Activated CD4-positive, alpha-beta T cell treated with anti-CD3 and anti-CD28 coated beads, Interleukin-2, amount 50 U/mL, for 48 hours (primary cell): ENCODE measurements around the gene CCR6.

Experiments
- DNase-seq, 2 experiments: peaks; one replicate each; pipeline ENCODE4 v3.0.0-alpha.2; 2020

Gene CCR6

DNA sequence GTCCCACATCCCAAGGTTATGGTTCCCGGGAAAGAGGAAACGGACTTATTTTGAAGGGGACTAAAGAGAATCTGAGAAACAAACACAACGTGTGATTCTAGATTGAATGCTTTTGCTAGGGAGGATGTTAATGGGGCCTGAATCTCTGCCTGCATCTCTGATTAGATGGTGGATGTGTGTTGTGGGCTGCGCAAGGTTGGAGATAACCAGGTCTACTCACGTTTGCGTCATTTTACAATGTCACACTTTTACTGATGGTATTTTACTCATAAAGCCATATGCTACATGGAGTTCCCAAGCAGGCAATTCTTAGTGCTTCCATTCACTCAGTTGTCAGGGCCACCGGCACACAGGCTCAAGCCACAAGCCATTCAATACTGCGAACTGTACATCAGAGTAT is 23.2 kb upstream of the CCR6 start:
- DNase-seq, result no peak

DNA sequence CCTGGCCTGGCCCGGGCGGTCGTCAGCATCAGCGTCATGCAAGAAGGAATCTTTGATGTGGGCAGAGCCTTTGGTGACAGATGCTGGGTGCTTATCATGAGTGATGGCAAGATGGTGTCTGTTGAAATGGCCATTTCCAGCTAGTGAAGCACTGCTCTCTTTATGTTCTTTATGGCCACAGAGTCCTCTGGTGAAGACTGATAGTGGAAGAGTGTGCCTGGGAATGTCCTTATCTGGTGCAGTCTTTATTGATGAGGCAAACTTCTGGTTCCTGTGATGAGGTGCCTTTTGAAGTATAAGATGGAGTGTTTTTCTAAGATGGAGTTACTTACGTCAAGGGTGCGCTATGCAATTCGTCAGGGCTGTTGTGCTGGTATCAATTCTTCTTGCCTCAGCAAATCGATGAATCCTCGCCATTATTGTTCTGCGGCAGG is 22.6 kb upstream of the CCR6 start:
- DNase-seq, result no peak

DNA sequence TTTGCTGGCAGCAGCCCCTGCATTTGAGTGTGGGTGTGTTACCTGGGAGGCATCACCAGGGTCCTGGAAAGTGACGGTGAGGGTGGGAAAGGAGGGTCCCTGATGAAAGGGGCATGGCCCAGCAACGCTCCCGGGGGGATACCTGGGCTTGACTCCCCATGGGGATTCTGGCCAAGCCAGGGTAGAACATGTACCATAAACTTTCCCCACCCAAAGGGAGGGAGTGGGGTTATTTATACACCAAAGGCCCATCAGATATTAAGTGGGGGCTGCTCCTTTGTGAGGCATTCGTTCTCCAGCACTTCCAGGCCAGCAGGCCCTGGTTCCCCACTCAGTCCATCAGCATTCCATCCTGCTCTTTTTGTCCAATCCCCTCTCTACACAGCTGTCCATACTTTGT is 20.6 kb upstream of the CCR6 start:
- no peak for DNase-seq

DNA sequence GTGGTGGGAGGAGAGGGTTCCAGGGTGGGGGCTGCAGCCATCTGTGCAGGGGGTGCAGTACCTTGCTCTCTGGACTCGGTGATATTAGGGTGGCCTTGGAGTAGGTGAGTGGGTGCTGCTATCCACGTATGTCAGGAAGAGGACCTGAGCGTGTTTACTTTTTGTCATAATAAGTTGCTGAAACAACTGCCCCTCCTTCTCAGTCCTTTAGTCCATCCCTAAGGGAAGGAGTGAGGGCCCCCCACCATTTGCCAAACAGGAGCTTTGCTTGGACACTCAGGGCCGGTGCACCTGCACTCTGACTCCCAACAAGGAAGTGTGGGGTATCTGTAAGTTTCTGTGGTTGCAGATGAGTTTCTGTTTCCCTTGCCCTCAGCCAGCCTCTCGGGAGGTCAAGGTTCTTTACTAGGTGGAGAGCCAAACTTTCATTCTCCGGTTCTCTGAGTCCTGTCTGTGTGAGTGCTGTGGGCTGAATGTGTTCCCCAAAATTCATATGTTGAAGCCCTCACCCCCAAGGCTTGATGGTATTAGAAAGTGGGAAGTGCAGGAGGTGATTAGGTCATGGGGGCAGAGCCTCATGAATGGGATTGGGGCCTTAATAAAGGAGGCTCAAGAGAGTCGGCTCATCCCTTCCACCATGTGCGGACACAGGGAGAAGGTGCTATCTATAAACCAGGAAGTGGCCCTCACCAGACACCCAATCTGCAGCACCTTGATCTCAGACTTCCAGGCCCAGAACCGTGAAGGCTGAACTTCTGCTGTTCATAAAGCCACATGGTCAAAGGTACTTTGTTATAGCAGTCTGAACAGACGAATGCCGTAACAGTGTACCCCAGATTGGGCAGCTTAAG is 19.6 kb upstream of the CCR6 start:
- DNase-seq, result no peak

DNA sequence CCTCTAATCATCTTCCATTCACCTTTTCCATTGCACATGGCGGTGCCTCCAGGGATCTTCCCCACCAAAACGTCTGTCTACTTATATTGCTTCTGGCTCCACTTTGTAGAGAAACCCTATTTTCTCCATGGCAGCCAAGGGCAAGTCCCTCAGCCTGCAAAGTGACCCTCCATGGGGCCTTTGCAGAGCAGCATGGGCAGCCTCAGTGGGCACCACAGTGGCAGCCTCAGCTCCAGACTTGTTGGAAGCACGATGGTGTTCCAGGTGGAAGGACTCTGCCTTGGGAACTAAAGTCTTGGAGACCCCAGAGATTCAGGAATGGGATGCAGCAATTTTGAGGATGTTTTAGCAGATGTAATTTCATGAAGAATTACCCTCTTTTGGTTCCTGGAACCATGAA is 18.5 kb upstream of the CCR6 start:
- no peak for DNase-seq

DNA sequence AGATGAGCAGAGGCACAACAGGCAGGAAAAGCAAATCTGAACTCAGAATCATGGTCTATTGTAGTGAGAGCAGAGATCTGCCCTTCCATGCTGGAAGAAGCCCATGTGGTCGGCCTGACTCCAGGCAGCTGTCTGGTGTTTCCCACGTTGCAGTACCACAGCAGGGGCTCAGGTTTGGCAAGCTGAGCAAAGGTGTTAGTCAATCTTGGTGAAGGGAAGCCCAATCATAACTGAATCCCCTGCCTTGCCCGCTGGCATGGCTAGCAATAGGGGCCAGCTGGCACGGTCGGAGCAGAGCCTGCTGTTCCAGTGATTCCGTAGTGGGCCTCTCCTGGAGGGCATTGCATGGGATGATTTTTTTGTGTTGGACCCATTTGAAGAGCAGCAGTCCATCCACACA is 17.8 kb upstream of the CCR6 start:
- DNase-seq, result no peak

DNA sequence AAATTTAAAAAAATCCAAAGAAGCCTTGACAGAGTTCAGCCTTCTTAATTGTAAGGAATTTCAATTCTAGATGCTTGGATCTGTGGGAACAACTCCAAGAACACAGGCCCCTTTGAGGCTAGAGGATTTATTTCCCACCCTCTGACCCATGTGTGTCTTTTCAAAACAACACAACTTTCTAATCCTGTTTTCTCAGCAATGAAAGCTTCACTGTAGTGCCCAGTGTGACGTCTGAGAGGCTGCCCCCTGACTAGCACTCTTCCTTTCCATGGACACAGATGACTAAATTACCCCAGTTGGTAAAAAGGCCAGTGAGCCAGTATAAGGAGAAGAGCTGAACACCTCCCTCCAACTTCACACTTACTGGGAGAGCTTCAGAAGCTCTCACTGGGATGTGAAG is 16.5 kb upstream of the CCR6 start:
- no peak for DNase-seq

DNA sequence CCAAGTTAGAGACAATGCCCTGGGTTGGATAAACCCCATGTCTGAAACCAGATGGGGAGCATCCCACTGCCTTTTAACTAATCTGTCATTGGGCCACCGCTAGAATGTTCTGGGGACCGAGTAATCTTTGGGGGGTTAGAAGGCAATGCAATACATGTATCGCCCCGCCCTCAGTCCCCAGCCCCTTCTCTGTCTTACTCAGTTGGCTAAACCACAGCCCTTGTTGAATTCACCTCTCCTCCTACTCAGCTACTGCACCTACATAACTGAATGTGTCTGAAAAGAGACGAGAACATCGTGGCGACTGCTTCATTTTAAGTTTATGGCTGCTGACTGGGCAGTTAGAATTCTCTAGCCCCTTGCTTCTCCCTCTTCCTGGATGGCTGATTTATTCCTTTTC is 15.1 kb upstream of the CCR6 start:
- DNase-seq, result no peak

DNA sequence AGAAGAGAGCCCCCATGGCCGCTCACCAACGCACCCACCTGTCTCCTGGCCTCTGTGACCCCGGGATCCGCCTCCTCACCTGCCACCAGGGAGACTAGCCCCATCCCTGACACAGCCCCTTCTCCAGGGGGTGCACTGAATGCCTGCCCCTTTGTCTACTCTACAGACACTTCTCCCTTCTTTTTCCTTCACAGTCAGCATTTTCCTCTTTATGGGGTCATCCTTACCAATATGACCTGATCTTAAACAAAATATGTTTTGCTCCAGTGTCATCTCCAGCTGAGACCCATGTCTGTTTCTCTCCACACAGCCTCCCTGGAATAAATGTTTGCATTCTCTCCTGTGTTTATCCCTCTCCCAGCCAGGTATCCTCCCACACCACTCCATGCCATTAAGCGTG is 14.6 kb upstream of the CCR6 start:
- no peak for DNase-seq

DNA sequence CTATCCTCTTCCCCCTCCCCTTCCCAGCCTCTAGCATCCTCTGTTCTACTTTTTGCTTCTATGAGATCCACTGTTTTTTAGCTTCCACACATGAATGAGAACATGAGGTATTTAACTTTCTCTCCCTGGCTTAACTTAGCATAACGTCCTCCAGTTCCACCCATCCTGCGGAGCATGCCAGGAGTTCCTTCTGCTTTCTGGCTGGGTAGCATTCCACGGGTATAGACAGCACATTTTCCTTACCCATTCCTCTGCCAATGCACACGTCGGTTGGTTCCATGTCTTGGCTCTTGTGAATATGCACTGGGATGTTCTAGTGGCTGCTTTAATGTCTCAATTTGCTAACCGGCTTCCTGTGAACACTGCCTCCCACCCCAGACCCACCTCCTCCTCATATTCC is 13.2 kb upstream of the CCR6 start:
- no peak for DNase-seq

DNA sequence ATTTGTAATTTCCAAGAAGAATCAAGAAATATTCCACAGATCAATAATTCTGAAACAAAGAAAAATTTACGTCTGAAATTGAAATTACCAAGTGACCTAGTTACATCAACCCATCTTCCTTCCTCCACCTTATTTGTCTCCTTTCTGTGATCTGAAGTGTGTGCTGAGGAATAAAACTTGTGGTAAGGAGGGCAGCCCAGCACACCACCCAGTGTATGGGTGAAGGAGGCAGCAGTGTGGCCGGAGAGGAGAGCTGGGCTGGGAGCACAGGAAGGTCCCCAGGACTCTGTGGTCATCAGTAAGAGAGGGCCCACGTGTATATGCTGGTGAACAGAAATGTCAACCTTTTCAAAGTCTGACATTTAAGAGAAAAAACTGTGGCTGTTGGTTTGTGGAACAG is 11.3 kb upstream of the CCR6 start:
- no peak for DNase-seq

DNA sequence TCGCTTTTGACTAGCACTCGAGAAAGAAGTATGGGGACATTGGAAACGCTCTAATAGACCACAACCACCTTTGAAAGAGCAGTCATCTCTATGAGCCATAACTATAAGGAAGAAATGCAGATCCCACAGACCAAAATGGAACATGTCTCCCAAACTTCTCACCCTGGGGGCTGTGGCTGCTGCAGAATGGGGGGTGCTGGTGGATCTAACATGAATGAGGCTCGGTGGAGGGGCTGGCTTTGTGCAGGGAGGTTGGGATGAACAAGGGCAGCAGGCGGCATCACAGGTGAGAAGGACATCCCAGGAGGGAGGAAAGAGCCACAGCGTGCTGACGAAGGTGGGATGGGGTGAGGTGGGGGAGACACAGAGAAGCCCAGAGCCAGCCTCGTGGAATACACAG is 10.5 kb upstream of the CCR6 start:
- no peak for DNase-seq

DNA sequence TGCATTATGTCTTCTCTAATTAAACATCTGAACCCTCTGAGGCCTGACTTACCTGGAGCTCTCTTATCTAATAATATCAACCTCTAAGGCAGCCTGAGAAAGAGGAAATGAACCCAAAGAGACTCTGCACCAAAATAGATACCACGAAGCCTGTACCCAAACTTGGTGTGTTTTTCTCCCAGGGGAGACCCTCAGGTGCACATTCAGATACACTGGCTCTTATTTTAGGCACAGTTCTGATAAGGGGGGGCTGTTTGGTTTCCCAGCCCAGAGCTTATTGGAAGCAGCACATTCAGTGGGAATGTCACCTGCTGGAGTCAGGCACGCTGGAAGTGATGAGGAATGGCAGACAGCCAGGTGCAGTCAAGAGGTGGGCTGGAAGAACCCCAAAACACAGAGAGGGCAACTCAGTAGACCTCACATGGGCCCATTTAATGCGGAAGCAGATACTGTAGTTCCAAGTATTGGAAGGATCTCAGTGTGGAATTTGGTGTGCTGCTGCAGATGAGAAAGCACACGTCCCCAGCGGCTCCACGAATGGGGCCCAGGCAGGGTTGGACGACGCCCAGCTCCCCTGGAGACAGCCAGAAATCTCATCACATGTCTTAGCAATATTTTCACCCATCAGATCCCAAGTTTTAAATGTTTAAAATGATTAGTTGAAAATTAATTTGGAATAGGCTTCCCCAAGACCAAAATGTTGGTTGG is 9.7 kb upstream of the CCR6 start:
- DNase-seq, result no peak

DNA sequence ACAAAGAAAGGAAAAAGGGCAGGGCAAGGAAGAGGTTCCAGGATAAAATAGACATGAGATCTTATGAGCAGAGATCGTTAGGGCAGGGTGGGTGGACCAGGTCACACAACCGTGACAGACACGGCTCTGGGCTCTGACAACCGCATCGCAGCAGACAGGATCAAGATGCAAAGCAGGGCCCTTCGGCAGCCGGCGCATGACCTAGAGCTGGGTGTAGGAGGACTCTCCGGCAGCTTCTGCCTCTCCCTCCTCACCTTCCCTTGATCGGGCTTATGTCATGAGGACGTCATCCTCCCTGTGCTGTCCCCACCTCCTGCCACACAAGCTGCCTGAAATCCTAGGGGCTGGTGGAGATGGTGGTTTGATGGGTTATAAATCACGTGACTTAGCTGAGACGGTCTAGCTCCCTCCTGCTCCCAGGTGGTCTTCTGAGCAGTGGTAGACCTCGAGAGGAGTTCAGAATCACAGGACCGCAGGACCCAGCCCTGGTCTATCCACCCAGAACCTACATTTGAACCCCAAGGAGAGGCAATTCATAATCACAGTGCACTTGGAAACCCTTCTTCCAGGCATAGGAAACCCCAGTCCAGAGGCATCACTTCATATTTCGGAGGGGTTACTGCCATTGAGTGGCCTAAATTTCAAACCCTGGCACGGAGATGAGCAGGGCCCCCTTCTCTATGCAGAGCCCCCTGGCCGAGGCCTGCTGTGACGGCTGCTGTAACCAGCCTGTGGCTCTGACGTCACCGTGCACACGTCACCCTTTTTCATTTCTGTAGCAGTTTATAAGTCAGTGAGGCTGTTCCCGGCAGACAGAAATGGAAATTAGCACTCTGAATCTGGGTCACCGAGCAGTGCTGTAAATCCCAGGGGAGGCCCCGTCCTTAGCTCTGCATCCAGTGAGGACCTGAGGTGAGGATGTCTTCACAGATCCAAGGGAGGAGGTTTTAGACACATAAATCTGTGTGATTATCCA is 8.7 kb upstream of the CCR6 start:
- peak; percentile 76 to 84 for DNase-seq

DNA sequence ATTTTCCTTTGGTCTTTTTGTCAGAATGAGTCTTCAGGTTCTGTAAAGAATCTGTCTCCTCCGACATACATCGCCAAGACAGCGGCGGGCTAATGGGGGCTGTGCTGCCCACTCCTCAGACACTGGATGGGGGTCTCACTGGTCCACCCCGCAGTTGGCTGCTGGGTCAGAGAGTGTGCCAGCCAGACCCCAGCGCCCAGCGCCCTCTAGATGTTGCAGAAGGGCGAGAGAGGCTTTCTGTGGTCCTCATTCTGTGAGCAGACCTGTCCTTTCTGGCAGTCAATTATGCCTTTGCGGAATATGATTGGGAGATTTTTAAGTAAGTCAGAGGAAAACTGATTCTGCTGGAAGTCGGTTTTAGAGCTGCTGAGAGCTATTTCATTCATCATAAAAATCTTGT is 7.8 kb upstream of the CCR6 start:
- no peak for DNase-seq

DNA sequence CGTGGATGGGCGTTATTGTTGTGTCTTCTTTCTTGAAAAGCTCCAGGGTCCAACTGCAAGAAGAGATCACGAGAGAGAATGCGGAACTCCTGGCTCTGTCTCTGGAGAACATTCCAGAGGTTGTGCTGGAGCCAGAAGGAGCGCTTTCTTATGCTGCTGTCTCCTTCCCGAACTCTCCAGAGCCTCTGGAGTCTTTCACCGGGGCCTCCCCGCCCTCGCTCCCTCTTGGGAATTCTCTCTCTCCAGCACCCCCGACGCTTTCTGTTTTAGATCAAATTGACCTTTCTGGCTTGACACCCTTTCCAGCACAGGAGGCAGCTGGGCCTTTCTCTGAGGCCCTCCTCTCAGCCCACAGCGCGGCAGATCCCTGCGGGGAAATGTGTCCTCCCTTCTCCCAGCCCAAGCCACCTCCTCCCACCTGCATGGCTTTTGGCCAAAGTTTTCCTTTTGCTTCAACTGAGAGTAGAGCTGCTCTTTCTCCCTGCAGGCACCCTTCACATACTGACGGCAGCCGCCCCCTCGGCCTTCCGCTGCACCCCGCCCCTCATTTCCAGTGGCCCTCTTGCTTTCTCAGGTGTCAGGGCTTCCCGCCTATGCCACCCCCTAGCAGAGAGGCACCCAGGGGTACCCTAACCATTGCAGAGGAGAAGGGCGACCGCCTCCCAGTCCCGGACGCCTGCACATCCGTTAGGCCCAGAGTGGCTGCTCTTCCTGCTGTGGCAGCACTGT is 6.6 kb upstream of the CCR6 start:
- no peak for DNase-seq

DNA sequence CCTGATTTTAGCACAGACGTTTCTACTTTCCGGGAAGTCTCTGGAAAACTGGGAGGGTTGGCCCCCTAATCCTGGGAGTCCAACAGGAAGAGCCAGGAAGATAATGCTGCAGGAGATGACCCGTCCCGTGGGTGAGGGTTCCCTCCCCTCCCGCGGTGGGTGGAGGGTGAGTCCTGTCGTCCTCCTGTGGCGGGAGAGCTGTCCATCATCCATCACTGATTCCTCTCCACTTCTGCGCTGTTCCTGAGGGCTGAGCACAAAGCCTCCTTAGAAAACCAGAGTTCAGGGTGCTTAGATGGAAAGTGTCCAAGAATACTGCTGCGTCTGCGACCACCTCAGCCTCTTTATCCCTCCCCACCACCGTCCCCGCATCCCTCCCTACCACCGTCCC is 6.1 kb upstream of the CCR6 start:
- DNase-seq, result no peak

DNA sequence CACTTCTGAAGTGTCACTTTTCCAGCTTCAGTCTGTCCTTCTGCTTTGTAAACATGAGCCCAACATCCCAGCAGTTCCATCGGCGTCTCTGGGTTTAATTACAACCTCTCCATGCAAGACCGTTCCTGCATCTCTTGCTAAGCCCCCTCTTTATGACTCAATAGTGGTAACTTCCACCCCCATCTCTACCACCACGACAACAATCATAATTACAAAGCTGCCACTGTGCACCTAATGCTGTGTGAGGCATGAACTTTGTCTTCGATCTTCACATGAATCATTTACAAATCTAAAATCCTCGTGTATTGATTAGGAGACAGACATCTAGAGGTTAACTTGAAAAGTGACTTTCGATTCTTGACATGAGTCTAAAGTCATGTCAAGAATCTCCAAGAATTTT is 4.9 kb upstream of the CCR6 start:
- no peak for DNase-seq

DNA sequence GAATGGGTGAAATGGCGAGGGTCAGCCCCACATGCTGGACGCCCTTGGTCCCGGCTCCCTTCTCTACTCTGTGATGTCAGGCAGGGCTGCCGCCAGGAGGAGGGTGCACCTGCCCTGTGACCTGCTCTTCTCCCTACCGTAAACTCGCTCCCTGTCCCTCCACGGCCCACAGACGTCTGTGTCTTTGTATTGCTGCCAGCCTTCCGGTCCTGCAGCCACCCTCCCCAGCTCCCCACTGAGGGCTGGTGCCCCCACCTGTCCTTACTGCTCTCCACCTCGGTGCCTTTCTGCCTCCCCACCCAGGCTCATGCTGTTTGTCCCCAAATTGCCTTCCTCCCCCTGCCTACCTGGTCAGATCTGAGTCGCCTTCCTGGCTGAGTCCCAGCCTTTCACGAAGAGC is 4.1 kb upstream of the CCR6 start:
- no peak for DNase-seq

DNA sequence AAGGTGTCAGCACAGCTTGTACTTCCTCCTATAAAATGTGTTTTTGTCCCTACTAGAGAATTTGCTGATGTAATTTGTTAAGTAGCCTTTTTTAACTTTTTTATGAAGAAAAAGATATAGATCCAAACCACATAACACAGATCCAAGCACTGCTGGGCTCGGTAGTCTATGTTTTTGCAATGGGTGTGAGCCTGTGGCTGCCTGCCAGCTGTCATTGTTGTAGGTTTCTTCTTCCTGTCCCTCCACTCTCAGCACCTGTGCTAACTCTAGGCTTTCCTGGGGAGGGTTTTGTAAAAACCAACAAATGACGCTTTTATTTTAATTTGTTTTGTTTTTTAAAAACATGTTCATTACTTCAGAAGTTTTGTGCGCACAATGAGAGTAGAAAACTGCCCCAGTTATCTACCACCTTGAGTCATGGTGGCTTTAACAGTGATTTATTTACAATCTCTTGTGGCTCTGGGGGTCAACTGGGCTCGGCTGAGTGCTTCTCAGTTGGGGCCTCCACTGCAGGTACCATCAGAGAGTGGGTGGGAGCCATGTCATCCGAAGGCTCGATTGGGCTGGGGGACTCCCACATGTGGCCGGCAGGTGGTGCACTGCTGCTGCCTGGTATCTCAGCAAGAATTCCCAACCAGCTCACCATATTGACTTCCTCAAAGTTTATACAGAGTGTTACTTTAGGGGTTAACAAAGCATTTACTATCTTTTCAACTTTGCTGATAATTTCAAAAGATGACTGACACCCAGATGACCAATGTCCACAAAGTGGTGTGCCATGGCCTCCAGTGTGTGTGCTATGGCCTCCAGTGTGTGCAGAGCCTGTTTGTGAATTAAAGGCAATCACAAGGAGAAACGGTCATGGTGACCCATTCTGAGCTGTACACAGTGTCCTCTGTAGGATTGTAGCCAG is 3.0 kb upstream of the CCR6 start:
- DNase-seq, result peak in 1 of 2 experiments; percentile 41

DNA sequence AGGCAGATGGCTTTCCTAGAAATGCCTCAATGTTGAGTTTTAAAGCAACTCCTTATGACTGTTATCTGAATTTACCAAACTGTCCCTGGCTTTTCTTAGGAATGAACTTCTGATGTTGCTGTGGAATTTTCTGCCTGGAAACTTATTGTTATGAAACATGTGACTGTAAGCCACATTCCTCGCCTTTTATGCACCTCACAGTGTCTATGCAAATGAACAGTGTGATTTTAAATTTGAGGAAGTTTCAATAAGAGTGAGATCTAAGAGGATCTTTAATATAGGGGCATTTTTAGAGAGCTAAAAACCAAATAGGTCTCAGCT is 2.4 kb upstream of the CCR6 start:
- DNase-seq, result no peak

DNA sequence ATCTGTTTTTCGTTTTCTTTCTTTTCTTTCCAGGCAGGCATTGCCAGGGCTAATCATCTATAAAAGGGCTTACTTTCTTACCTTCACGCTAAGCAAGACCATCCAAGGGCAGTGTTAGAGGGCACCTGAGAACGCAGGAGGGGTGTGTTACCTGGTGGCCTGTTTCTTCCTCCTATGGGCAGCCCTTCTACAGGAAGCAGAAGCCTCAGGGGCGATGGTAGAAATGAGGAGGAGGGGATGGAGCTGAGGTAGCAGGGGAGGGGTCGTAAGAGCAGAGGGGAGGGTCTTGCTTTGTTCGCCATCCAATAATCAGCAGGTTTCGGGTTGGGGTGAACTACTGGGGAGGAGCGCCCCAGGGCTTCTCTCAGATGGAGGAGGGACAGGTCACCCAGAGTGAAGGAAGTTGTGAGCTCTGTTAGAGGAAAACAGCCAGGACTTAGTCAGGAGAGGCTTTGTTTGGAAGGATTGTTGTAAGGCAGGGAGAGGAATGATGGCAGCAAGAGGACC is 1.5 kb upstream of the CCR6 start:
- DNase-seq, result no peak
